Vagina (tissue), 2 donors: ENCODE results near the gene SYCE3. TPM values are rescaled to one million over a fixed set of nuclear protein-coding genes. Genes with fewer than 3 reads are reported as not detected.

Experiments used
- DNase-seq, 2 donors: peaks; one replicate each; pipeline ENCODE4 v3.0.0-alpha.2; 2017; ENCODE audit errors: extremely low spot score in 2 of 2
- H3K27ac ChIP-seq: fragments of 200-600 bp; sonication (generic); one replicate; pipeline ENCODE4 v1.5.1; 2019
- H3K27me3 ChIP-seq: fragments of 200-600 bp; sonication (generic); one replicate; pipeline ENCODE4 v1.5.1; 2019
- H3K36me3 ChIP-seq, 2 donors: fragments of 200-600 bp; sonication (generic); one replicate each; pipeline ENCODE4 v1.5.1; 2017 to 2019
- H3K4me1 ChIP-seq: fragments of 200-600 bp; sonication (generic); one replicate; pipeline ENCODE4 v1.5.1; 2019
- H3K4me3 ChIP-seq, 2 donors: fragments of 200-600 bp; sonication (generic); 1 replicate in 1 of 2; 2 replicates in 1 of 2; pipeline ENCODE4 v1.5.1; 2016 to 2019
- H3K9me3 ChIP-seq: fragments of 200-600 bp; sonication (generic); one replicate; pipeline ENCODE4 v1.5.1; 2019
- POLR2A ChIP-seq, 2 donors: fragments of 450-650 bp; IDR thresholded peaks; one replicate each; pipeline ENCODE4 v1.6.1; 2017; ENCODE audit warnings: antibody characterized with exemption in 2 of 2, mild to moderate bottlenecking in 2 of 2, moderate library complexity in 2 of 2
- POLR2AphosphoS5 ChIP-seq, 2 donors: sonication (generic); formaldehyde crosslinking; IDR thresholded peaks; one replicate each; pipeline ENCODE4 v1.9.0; 2017; ENCODE audit warnings: antibody characterized with exemption in 2 of 2, mild to moderate bottlenecking in 2 of 2, low read depth in 1 of 2; ENCODE audit not compliant: insufficient read depth in 1 of 2
- intact Hi-C: fragments of 100-400 bp; cut with DNase I; formaldehyde crosslinking; loops from one replicate; pipeline ENCODE4 v1.15.1; 2023
- total RNA-seq: library from RNA; depleted of rRNA; stranded (reverse); fragments of >200 nt; gene quantifications from one replicate; pipeline ENCODE4 v1.2.3, GENCODE V29; 2016
- TF ChIP-seq, protein P1 (sequence below), 3 experiments: fragments of 450-650 bp in 2 of 3; fragments of 200-600 bp in 1 of 3; sonication (generic) in 1 of 3; IDR thresholded peaks; one replicate each; pipeline ENCODE4 v1.5.1; 2017 to 2019; ENCODE audit warnings: antibody characterized with exemption in 3 of 3, mild to moderate bottlenecking in 2 of 3, moderate library complexity in 2 of 3

Gene SYCE3
- total RNA-seq, 1 donor from 2014 or later: not detected

DNA sequence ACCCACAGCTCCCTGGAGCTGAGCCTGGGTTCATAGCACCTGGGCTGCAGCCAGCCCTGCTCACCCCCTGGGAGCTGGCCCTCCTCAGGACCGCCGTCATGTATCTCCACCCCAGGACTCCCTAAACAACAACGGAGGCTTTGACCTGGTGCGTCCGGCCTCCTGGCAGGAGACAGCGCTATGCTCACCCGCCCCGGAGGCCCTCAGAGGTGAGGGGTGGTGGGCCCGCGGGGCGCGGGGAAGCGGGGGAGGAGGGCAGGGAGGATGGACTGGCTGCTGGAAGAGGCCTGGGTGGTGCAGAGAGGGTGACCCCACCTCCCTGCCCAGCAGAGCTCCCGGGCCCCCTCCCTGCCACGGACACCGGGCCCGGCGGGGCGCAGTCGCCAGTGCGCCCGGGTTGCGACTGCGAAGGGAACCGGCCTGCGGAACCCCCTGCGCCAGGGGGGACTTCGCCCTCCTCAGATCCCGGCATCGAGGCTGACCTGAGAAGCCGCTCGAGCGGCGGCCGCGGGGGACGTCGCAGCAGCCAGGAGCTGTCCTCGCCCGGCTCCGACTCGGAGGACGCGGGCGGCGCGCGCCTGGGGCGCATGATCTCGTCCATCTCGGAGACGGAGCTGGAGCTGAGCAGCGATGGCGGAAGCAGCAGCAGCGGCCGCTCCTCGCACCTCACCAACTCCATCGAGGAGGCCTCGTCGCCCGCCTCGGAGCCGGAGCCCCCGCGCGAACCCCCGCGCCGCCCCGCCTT, 41.0 kb upstream of the SYCE3 start:
- H3K4me1 ChIP-seq: peaks cover 8% of the 10 kb centered on the region
- no peak overlapping the region for H3K27ac ChIP-seq
- no peak for DNase-seq
- TF ChIP-seq, protein P1, sequence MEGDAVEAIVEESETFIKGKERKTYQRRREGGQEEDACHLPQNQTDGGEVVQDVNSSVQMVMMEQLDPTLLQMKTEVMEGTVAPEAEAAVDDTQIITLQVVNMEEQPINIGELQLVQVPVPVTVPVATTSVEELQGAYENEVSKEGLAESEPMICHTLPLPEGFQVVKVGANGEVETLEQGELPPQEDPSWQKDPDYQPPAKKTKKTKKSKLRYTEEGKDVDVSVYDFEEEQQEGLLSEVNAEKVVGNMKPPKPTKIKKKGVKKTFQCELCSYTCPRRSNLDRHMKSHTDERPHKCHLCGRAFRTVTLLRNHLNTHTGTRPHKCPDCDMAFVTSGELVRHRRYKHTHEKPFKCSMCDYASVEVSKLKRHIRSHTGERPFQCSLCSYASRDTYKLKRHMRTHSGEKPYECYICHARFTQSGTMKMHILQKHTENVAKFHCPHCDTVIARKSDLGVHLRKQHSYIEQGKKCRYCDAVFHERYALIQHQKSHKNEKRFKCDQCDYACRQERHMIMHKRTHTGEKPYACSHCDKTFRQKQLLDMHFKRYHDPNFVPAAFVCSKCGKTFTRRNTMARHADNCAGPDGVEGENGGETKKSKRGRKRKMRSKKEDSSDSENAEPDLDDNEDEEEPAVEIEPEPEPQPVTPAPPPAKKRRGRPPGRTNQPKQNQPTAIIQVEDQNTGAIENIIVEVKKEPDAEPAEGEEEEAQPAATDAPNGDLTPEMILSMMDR (IDR thresholded peaks at IDR 0.05): no peak
- TF ChIP-seq POLR2A (IDR thresholded peaks at IDR 0.05) (no peak), POLR2AphosphoS5 (IDR thresholded peaks at IDR 0.05; ENCODE audit: insufficient read depth in 1 of 2, low read depth in 1 of 2) (no peak)
- intact Hi-C loops: loop anchor here (2.0 kb wide), 1 partner anchor 47 kb away; no protein-coding TSS in a partner anchor
- no peaks in the 10 kb centered on the region for H3K9me3 ChIP-seq
- no peaks in the 10 kb centered on the region for H3K36me3 ChIP-seq
- H3K4me3 ChIP-seq: no peak overlapping the region
- no peaks in the 10 kb centered on the region for H3K27me3 ChIP-seq

DNA sequence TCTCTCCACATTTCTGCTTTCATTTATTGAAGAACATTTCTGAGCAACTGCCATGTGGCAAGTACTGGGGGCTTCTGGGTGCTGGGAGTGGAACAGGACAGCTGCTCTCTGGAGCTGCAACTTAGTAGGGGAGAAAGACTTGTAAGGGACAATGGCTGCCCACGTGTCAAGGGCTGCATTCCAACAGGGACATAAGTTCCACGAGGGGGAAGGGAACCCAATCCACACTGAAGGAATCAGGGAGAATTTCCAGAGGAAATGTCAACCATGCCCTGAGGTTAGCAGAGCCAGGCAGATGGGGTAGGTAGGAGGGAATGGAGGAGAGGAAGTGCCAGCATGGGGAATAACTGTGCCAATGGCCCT, 39.6 kb upstream of the SYCE3 start:
- Histone ChIP-seq H3K4me3 (no peak overlapping the region), H3K36me3 (no peaks in the 10 kb centered on the region), H3K27ac (no peak overlapping the region), H3K4me1 (peaks cover 8% of the 10 kb centered on the region), H3K27me3 (no peaks in the 10 kb centered on the region), H3K9me3 (no peaks in the 10 kb centered on the region)
- DNase-seq: no peak
- intact Hi-C loops: no loop called here
- TF ChIP-seq, protein P1 (IDR thresholded peaks at IDR 0.05): no peak
- no peak for TF ChIP-seq POLR2A (IDR thresholded peaks at IDR 0.05)
- no peak for TF ChIP-seq POLR2AphosphoS5 (IDR thresholded peaks at IDR 0.05; ENCODE audit: insufficient read depth in 1 of 2, low read depth in 1 of 2)

DNA sequence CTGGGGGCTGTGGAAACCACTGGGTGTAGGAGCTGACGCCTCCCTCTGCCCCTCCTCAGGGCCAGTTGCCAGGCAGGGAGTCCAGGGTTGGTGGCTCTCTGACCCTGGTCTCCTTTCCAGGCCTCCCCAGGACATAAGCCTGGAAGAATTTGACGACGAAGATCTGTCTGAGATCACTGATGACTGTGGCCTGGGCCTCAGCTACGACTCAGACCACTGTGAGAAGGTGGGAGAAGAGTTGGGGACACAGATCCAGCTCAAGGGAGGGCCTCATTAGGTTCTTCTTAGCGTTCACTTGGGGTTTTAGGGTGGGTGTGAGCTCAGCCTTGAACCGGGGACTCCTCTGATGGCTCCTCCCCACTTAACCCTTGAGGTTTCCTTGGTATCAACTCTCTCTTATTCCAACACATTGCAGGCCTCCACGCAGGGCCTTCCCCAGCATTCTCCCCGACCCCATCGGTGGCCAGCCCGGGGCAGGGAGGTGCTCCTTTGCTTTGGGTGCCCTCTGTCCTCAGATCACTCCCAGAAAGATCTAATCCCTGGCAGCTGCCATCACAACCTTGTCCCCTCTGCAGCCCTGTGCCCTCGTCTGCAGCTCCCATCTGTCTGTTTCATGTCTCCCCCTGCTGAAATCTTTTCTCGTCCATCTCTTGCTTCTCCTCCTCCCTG, 39.1 kb upstream of the SYCE3 start:
- Histone ChIP-seq H3K4me3 (no peak overlapping the region), H3K9me3 (no peaks in the 10 kb centered on the region), H3K36me3 (no peaks in the 10 kb centered on the region), H3K27me3 (no peaks in the 10 kb centered on the region), H3K4me1 (peaks cover 8% of the 10 kb centered on the region), H3K27ac (no peak overlapping the region)
- intact Hi-C loops: no loop called here
- no peak for DNase-seq
- TF ChIP-seq POLR2A (IDR thresholded peaks at IDR 0.05): no peak
- no peak for TF ChIP-seq POLR2AphosphoS5 (IDR thresholded peaks at IDR 0.05; ENCODE audit: insufficient read depth in 1 of 2, low read depth in 1 of 2)
- TF ChIP-seq, protein P1 (IDR thresholded peaks at IDR 0.05): no peak

DNA sequence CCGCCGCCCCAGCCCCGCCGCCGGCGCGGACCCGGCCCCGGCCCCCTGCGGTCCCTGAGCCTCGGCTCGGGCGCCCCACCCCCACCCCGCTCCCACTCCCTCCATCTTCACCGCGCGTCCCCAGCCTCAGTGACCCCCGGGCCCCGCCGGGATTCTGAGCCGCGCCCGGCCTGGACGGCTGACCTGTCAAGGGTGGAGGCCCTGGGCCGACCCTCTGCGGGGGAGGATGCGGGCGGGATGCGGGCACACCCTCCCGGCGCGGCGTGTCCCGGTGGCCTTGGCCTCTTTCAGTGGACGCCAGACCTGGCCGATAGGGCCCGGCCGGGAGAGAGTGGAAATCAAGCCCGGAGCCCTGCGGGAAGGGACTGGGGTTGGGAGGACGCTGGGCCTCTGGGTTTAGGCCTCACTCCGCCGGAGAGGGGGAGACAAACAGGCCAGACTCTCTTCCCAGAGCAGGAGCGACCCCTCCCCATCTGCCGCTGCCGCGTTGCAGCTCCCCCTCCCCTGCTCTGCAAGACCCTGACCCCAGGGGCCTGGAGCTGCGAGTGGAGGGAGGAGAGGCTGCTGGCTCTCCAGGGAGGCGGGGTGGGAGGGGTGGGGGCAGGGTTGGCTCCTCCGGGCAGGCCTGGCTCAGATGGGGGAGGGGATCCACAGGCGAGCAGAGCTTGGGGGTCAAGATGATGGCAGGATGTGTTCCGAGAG, 38.4 kb upstream of the SYCE3 start:
- no peaks in the 10 kb centered on the region for H3K27me3 ChIP-seq
- DNase-seq: no peak
- peak overlapping the region; percentile 23 to 52 for H3K4me3 ChIP-seq
- no peak overlapping the region for H3K27ac ChIP-seq
- H3K36me3 ChIP-seq: no peaks in the 10 kb centered on the region
- intact Hi-C loops: no loop called here
- H3K4me1 ChIP-seq: peaks cover 8% of the 10 kb centered on the region
- no peaks in the 10 kb centered on the region for H3K9me3 ChIP-seq
- TF ChIP-seq, protein P1 (IDR thresholded peaks at IDR 0.05): no peak
- no peak for TF ChIP-seq POLR2AphosphoS5 (IDR thresholded peaks at IDR 0.05; ENCODE audit: insufficient read depth in 1 of 2, low read depth in 1 of 2)
- TF ChIP-seq POLR2A (IDR thresholded peaks at IDR 0.05): no peak
